OCI-LY7 (cell line): ENCODE measurements around the gene TPBG. TPM values are rescaled to one million over a fixed set of nuclear protein-coding genes. Genes with fewer than 3 reads are reported as not detected.

Experiments used
- BruUV-seq: library from RNA; stranded (reverse); fragments of 400-500 nt; replicated peaks from 2 replicates; lab custom pipeline; 2021; lab: Mats Ljungman, UMichigan
- CTCF ChIA-PET: fragments of 300-600 bp; sonication (Branson Sonifier 250); formaldehyde crosslinking; loops from one replicate; lab custom pipeline; 2022; ENCODE audit warnings: antibody characterized with exemption; ENCODE audit not compliant: unreplicated experiment; lab: Charles Lee
- POLR2A ChIA-PET: fragments of 300-600 bp; sonication (Branson Sonifier 250); formaldehyde crosslinking; loops from one replicate; lab custom pipeline; 2022; ENCODE audit warnings: antibody characterized with exemption; lab: Charles Lee
- DNase-seq: peaks from one replicate; pipeline ENCODE4 v3.0.0-alpha.2; 2015; ENCODE audit warnings: low spot score
- H2AFZ ChIP-seq: fragments of 200-600 bp; sonication (generic), shearing (Covaris generic); 2 replicates; pipeline ENCODE4 v1.6.1; 2014; ENCODE audit warnings: mild to moderate bottlenecking, antibody characterized with exemption, low read length, moderate library complexity
- H3K27ac ChIP-seq: fragments of 200-600 bp; sonication (generic); 2 replicates; pipeline ENCODE4 v1.5.1; 2014; ENCODE audit warnings: mixed run types, low read depth, mild to moderate bottlenecking, moderate library complexity, low read length, inconsistent platforms; ENCODE audit not compliant: poor library complexity, severe bottlenecking
- H3K36me3 ChIP-seq: fragments of 200-600 bp; sonication (generic); 2 replicates; pipeline ENCODE4 v1.6.1; 2014; ENCODE audit warnings: mild to moderate bottlenecking, antibody characterized with exemption, low read length, moderate library complexity, mixed read lengths; ENCODE audit not compliant: insufficient read depth
- H3K4me1 ChIP-seq: fragments of 200-600 bp; sonication (generic); 2 replicates; pipeline ENCODE4 v1.5.1; 2014; ENCODE audit warnings: mild to moderate bottlenecking, low read length; ENCODE audit not compliant: insufficient read depth, poor library complexity, severe bottlenecking
- H3K4me2 ChIP-seq: fragments of 200-600 bp; sonication (generic); 2 replicates; pipeline ENCODE4 v1.6.1; 2014; ENCODE audit warnings: mild to moderate bottlenecking, low read length
- H3K4me3 ChIP-seq: fragments of 200-600 bp; sonication (generic); 2 replicates; pipeline ENCODE4 v1.5.1; 2014; ENCODE audit warnings: mild to moderate bottlenecking, low read depth, low read length; ENCODE audit not compliant: poor library complexity, severe bottlenecking
- H3K79me2 ChIP-seq: fragments of 200-600 bp; sonication (generic); 2 replicates; pipeline ENCODE4 v1.6.1; 2016; ENCODE audit warnings: low read depth, mild to moderate bottlenecking, low read length, moderate library complexity, mixed read lengths; ENCODE audit not compliant: insufficient read depth
- H3K9me2 ChIP-seq: fragments of 200-600 bp; sonication (generic); 2 replicates; pipeline ENCODE4 v1.6.1; 2016; ENCODE audit warnings: mild to moderate bottlenecking, low read length, mixed read lengths; ENCODE audit not compliant: insufficient read depth
- H3K9me3 ChIP-seq: fragments of 200-600 bp; sonication (generic); 2 replicates; pipeline ENCODE4 v1.6.1; 2014; ENCODE audit warnings: mild to moderate bottlenecking, mixed run types, low read length, mixed read lengths
- H4K20me1 ChIP-seq: fragments of 200-600 bp; sonication (generic); 2 replicates; pipeline ENCODE4 v1.6.1; 2014; ENCODE audit warnings: mild to moderate bottlenecking, antibody characterized with exemption, low read length, moderate library complexity, mixed read lengths; ENCODE audit not compliant: insufficient read depth
- EZH2phosphoT487 ChIP-seq: fragments of 200-600 bp; sonication (generic); IDR thresholded peaks from 2 replicates; pipeline ENCODE4 v1.6.1; 2018; ENCODE audit warnings: low read depth, borderline replicate concordance, mild to moderate bottlenecking, mixed run types, antibody characterized with exemption, low read length, moderate library complexity, mixed read lengths
- intact Hi-C: fragments of 100-400 bp; cut with micrococcal nuclease; formaldehyde crosslinking; loops from one replicate; pipeline ENCODE4 v1.10.0; 2022; ENCODE audit not compliant: unreplicated experiment
- total RNA-seq, 2 experiments: library from RNA; depleted of rRNA in 1 of 2; stranded (reverse); fragments of >200 nt in 1 of 2; shearing (Covaris generic) in 1 of 2; gene quantifications; 2 replicates each; pipeline ENCODE4 v1.2.3, GENCODE V29; 2014 to 2022
- TF ChIP-seq, protein P1 (sequence below): fragments of 200-600 bp; sonication (generic); conservative IDR thresholded peaks from 2 replicates; pipeline ENCODE4 v1.5.1; 2014; ENCODE audit warnings: mild to moderate bottlenecking, antibody characterized with exemption, low read length, moderate library complexity, mixed read lengths

TPBG gene
- total RNA-seq, 2 experiments from 2014 or later, result not detected

DNA sequence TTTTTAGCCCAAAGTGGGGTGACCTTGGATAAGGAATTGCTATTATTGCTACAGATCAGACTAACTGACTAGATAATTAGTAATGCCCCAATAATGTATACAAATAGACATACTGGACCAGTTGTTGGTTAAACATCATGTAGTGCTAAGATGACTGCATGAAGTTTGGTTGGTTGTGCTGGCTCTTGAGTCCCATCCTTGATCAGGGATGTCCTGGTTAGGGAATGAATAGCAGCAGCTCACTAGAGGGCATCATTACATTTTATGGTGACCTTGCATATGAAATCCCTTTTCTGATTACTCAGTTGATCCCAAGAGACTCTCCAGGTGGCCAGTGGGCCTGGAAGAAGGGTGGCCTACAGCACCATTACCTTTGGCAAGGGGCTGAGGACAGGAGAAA, 10.9 kb downstream of the TPBG start:
- no peak overlapping the region for H3K4me3 ChIP-seq
- POLR2A ChIA-PET, result no interaction called here
- intact Hi-C loops, result no loop called here

DNA sequence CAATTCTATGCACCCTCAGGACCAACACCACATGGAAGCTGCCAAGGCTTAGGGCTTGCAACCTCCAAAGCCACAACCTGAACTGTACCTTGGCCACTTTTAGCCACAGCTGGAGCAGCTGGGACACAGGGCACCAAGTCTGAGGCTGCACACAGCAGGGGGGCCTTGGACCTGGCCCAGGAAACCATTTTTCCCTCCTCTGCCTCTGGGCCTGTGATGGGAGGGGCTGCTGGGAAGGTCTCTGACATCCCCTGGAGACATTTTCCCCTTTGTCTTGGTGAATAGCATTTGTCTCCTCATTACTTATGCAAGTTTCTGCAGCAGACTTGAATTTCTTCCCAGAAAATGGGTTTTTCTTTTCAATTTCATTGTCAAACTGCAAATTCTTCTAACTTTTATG, 13.0 kb downstream of the TPBG start:
- H3K36me3 ChIP-seq, result no peaks in the 10 kb centered on the region
- H3K9me3 ChIP-seq, result no peaks in the 10 kb centered on the region
- no peaks in the 10 kb centered on the region for H3K9me2 ChIP-seq
- no peak overlapping the region for H3K4me3 ChIP-seq
- H3K4me2 ChIP-seq, result no peak overlapping the region
- no peak overlapping the region for H3K27ac ChIP-seq
- H3K4me1 ChIP-seq, result no peaks in the 10 kb centered on the region
- intact Hi-C loops, result no loop called here
- no peaks in the 10 kb centered on the region for H3K79me2 ChIP-seq
- DNase-seq, result no peak
- ChIA-PET CTCF (no interaction called here), POLR2A (no interaction called here)
- H4K20me1 ChIP-seq, result no peaks in the 10 kb centered on the region
- TF ChIP-seq, protein P1, sequence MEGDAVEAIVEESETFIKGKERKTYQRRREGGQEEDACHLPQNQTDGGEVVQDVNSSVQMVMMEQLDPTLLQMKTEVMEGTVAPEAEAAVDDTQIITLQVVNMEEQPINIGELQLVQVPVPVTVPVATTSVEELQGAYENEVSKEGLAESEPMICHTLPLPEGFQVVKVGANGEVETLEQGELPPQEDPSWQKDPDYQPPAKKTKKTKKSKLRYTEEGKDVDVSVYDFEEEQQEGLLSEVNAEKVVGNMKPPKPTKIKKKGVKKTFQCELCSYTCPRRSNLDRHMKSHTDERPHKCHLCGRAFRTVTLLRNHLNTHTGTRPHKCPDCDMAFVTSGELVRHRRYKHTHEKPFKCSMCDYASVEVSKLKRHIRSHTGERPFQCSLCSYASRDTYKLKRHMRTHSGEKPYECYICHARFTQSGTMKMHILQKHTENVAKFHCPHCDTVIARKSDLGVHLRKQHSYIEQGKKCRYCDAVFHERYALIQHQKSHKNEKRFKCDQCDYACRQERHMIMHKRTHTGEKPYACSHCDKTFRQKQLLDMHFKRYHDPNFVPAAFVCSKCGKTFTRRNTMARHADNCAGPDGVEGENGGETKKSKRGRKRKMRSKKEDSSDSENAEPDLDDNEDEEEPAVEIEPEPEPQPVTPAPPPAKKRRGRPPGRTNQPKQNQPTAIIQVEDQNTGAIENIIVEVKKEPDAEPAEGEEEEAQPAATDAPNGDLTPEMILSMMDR, result no peak
- no peak for TF ChIP-seq EZH2phosphoT487
- BruUV-seq, result no TSS peak
- no peak overlapping the region for H2AFZ ChIP-seq

More for the DNA sequence above, 10.9 kb downstream of the TPBG start:
- no peak for TF ChIP-seq EZH2phosphoT487
- TF ChIP-seq, protein P1, result no peak
- H2AFZ ChIP-seq, result no peak overlapping the region
- H4K20me1 ChIP-seq, result no peaks in the 10 kb centered on the region
- no peak overlapping the region for H3K4me2 ChIP-seq
- DNase-seq, result no peak
- H3K36me3 ChIP-seq, result no peaks in the 10 kb centered on the region
- H3K27ac ChIP-seq, result no peak overlapping the region
- H3K9me2 ChIP-seq, result no peaks in the 10 kb centered on the region
- H3K4me1 ChIP-seq, result no peaks in the 10 kb centered on the region
- no TSS peak for BruUV-seq
- no peaks in the 10 kb centered on the region for H3K9me3 ChIP-seq
- CTCF ChIA-PET, result no interaction called here
- no peaks in the 10 kb centered on the region for H3K79me2 ChIP-seq

DNA sequence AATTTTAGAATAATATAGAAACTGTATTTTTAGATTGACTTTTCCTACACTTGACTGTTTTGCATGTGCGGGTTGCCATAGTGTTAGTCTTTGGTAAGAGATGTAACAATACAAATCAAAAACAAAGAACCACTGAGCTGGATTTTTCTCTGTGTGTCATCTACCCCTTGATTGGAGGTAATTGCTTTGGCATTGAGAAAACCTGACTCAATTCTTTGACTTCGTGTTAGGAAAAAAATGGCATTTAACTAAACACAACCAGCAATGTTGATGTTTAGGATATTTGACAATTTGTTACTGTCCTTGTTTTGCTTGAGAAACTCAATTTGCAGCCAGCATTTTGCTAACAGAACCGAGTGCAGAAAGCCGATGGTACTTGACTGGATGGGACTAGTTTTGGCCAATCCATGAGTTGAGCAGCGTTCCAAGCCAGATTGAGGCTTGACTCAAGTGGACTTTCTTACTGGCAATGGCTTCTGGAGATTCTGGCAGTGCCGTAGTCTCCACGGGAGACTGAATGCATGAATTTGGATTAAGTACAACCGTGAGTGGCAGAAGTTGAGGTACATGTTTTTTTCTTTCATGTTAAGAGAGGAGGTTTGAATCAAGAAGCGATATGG, 17.1 kb downstream of the TPBG start:
- DNase-seq, result no peak
- no TSS peak for BruUV-seq
- CTCF ChIA-PET, result no interaction called here
- intact Hi-C loops, result no loop called here
- H3K4me2 ChIP-seq, result no peak overlapping the region
- H3K9me3 ChIP-seq, result no peaks in the 10 kb centered on the region
- H3K79me2 ChIP-seq, result no peaks in the 10 kb centered on the region
- TF ChIP-seq EZH2phosphoT487, result no peak
- TF ChIP-seq, protein P1, result no peak
- no peaks in the 10 kb centered on the region for H3K9me2 ChIP-seq
- POLR2A ChIA-PET, result no interaction called here
- H3K4me1 ChIP-seq, result no peaks in the 10 kb centered on the region
- no peak overlapping the region for H2AFZ ChIP-seq
- no peak overlapping the region for H3K27ac ChIP-seq
- H3K36me3 ChIP-seq, result no peaks in the 10 kb centered on the region
- no peak overlapping the region for H3K4me3 ChIP-seq
- no peaks in the 10 kb centered on the region for H4K20me1 ChIP-seq
